Nephron (organoid): Measurements from ENCODE around the gene NDUFAF5.

ENCODE experiments used
- H3K27ac Mint-ChIP-seq, 3 experiments: 2 replicates each; pipeline ENCODE4 v1.8.0; 2020; ENCODE audit warnings: mixed read lengths in 3 of 3, mild to moderate bottlenecking in 2 of 3, moderate library complexity in 1 of 3
- H3K27me3 Mint-ChIP-seq: 2 replicates; pipeline ENCODE4 v1.8.0; 2021; ENCODE audit warnings: low read depth, mild to moderate bottlenecking, moderate library complexity, mixed read lengths
- H3K36me3 Mint-ChIP-seq: 2 replicates; pipeline ENCODE4 v1.8.0; 2020; ENCODE audit warnings: low read depth, mixed read lengths
- H3K4me1 Mint-ChIP-seq: 2 replicates; pipeline ENCODE4 v1.8.0; 2020; ENCODE audit warnings: mixed read lengths
- H3K4me3 Mint-ChIP-seq, 3 experiments: 2 replicates each; pipeline ENCODE4 v1.8.0; 2020; ENCODE audit warnings: mild to moderate bottlenecking in 3 of 3, mixed read lengths in 3 of 3, moderate library complexity in 2 of 3
- H3K9me3 Mint-ChIP-seq: 2 replicates; pipeline ENCODE4 v1.8.0; 2020; ENCODE audit warnings: mixed read lengths
- TF ChIP-seq, protein P1 (sequence below), 3 experiments: fragments of 200-600 bp; sonication (generic); IDR thresholded peaks; one replicate each; pipeline ENCODE4 v1.5.0; 2021; ENCODE audit warnings: antibody characterized with exemption in 3 of 3; ENCODE audit not compliant: unreplicated experiment in 3 of 3

The NDUFAF5 gene

DNA sequence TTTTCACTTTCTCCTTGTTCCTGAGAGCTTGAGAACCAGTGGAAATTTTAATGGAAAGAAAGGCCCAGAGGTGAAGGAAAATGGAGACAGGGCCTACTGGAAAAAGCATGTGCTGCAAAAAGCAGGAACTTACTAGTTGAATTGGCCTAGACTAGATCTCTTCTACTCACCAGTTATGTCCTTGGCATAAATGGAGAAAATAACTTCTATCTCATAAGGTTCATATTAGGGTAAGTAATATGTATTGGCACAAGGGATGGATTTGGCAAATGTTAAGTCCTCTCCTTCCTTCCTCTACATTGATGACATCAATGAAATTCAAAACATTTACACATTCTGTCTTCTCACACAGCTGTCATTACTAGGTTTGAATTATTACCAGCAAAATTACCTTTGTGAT, 74.0 kb downstream of the NDUFAF5 start:
- no peaks in the 10 kb centered on the region for H3K27me3 Mint-ChIP-seq
- no peaks in the 10 kb centered on the region for H3K9me3 Mint-ChIP-seq
- no peak overlapping the region for H3K4me3 Mint-ChIP-seq
- no peaks in the 10 kb centered on the region for H3K4me1 Mint-ChIP-seq
- TF ChIP-seq, protein P1, sequence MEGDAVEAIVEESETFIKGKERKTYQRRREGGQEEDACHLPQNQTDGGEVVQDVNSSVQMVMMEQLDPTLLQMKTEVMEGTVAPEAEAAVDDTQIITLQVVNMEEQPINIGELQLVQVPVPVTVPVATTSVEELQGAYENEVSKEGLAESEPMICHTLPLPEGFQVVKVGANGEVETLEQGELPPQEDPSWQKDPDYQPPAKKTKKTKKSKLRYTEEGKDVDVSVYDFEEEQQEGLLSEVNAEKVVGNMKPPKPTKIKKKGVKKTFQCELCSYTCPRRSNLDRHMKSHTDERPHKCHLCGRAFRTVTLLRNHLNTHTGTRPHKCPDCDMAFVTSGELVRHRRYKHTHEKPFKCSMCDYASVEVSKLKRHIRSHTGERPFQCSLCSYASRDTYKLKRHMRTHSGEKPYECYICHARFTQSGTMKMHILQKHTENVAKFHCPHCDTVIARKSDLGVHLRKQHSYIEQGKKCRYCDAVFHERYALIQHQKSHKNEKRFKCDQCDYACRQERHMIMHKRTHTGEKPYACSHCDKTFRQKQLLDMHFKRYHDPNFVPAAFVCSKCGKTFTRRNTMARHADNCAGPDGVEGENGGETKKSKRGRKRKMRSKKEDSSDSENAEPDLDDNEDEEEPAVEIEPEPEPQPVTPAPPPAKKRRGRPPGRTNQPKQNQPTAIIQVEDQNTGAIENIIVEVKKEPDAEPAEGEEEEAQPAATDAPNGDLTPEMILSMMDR (IDR thresholded peaks at IDR 0.05; ENCODE audit: unreplicated experiment in 3 of 3) = no peak
- H3K36me3 Mint-ChIP-seq = no peaks in the 10 kb centered on the region
- no peak overlapping the region for H3K27ac Mint-ChIP-seq

DNA sequence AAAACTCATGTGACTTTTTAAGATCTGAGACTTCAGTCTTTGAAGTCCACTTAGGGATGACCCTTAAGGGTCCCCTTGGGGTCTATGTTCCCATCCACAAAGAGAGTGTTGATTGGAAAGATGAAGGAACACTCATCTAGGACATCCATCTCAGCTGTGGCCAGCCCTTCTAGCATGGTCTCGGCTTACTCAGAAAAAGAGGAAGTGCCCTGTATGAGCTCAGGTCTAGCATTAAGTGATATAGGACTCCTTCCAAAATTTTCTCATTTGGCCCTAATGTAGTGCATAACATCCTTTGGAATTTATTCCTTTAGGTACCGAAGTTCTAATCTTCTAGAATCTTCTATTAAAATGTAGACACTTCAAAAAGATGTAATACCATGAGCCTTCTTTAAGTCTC, 77.4 kb downstream of the NDUFAF5 start:
- no peaks in the 10 kb centered on the region for H3K36me3 Mint-ChIP-seq

GRCh38 chr20:13863244-13863643, 78.4 kb downstream of the NDUFAF5 start:
- TF ChIP-seq, protein P1 (IDR thresholded peaks at IDR 0.05; ENCODE audit: unreplicated experiment in 3 of 3) = no peak
- Mint-ChIP-seq H3K27ac (no peak overlapping the region), H3K4me1 (peaks cover 8% of the 10 kb centered on the region), H3K27me3 (no peaks in the 10 kb centered on the region), H3K9me3 (no peaks in the 10 kb centered on the region), H3K36me3 (no peaks in the 10 kb centered on the region), H3K4me3 (no peak overlapping the region)

More for the DNA sequence above, 77.4 kb downstream of the NDUFAF5 start:
- TF ChIP-seq, protein P1 (IDR thresholded peaks at IDR 0.05; ENCODE audit: unreplicated experiment in 3 of 3) = no peak
- Mint-ChIP-seq H3K27ac (no peak overlapping the region), H3K27me3 (no peaks in the 10 kb centered on the region), H3K4me3 (no peak overlapping the region), H3K4me1 (peaks cover 8% of the 10 kb centered on the region), H3K9me3 (no peaks in the 10 kb centered on the region)

GRCh38 chr20:13865156-13865555, 80.3 kb downstream of the NDUFAF5 start:
- TF ChIP-seq, protein P1 (IDR thresholded peaks at IDR 0.05; ENCODE audit: unreplicated experiment in 3 of 3) = no peak
- H3K4me3 Mint-ChIP-seq = no peak overlapping the region
- H3K9me3 Mint-ChIP-seq = no peaks in the 10 kb centered on the region
- no peaks in the 10 kb centered on the region for H3K36me3 Mint-ChIP-seq
- H3K27ac Mint-ChIP-seq = peak overlapping the region in 1 of 3 experiments; percentile 54
- no peaks in the 10 kb centered on the region for H3K27me3 Mint-ChIP-seq
- H3K4me1 Mint-ChIP-seq = peaks cover 8% of the 10 kb centered on the region

- H3K4me3 Mint-ChIP-seq = no peak overlapping the region
- H3K27me3 Mint-ChIP-seq = no peaks in the 10 kb centered on the region
- TF ChIP-seq, protein P1 (IDR thresholded peaks at IDR 0.05; ENCODE audit: unreplicated experiment in 3 of 3) = no peak
- peaks cover 8% of the 10 kb centered on the region for H3K4me1 Mint-ChIP-seq
- peak overlapping the region in 2 of 3 experiments; percentile 5 to 54 for H3K27ac Mint-ChIP-seq
- H3K36me3 Mint-ChIP-seq = no peaks in the 10 kb centered on the region
- H3K9me3 Mint-ChIP-seq = no peaks in the 10 kb centered on the region
These were observed 81.0 kb downstream of the NDUFAF5 start for GRCh38 chr20:13865791-13866351.

- H3K4me1 Mint-ChIP-seq = peaks cover 8% of the 10 kb centered on the region
These were observed 83.5 kb downstream of the NDUFAF5 start for GRCh38 chr20:13868331-13868730.

More at GRCh38 chr20:13868331-13868730, 83.5 kb downstream of the NDUFAF5 start:
- Mint-ChIP-seq H3K36me3 (no peaks in the 10 kb centered on the region), H3K9me3 (no peaks in the 10 kb centered on the region), H3K27me3 (no peaks in the 10 kb centered on the region), H3K4me3 (no peak overlapping the region), H3K27ac (no peak overlapping the region)
- TF ChIP-seq, protein P1 (IDR thresholded peaks at IDR 0.05; ENCODE audit: unreplicated experiment in 3 of 3) = no peak
